Esophagus muscularis mucosa (tissue), 4 donors: ENCODE results near the gene ENKD1. TPM values are rescaled to one million over a fixed set of nuclear protein-coding genes. Genes with fewer than 3 reads are reported as not detected.
A peak's percentile ranks its signal among the peaks of the same experiment; 100 is the strongest.

ENCODE experiments used
- DNase-seq: peaks from one replicate; pipeline ENCODE4 v3.0.0-alpha.2; 2017; ENCODE audit errors: extremely low spot score
- H3K27ac ChIP-seq, 4 donors: fragments of 200-600 bp; sonication (generic); replicated peaks in 1 of 4; 1 replicate in 3 of 4; 2 replicates in 1 of 4; pipeline ENCODE4 v1.5.1; 2016 to 2019; ENCODE audit warnings: mild to moderate bottlenecking in 1 of 4
- H3K27me3 ChIP-seq, 4 donors: fragments of 200-600 bp; sonication (generic); one replicate each; pipeline versions ENCODE4 v1.5.1 to v1.6.0; 2016 to 2019
- H3K36me3 ChIP-seq, 4 donors: fragments of 200-600 bp; sonication (generic); one replicate each; pipeline ENCODE4 v1.5.1; 2016 to 2019
- H3K4me1 ChIP-seq, 4 donors: fragments of 200-600 bp; sonication (generic); one replicate each; pipeline ENCODE4 v1.5.1; 2016 to 2019
- H3K4me3 ChIP-seq, 4 donors: fragments of 200-600 bp; sonication (generic); 1 replicate in 2 of 4; 2 replicates in 2 of 4; pipeline ENCODE4 v1.5.1; 2016 to 2019; ENCODE audit warnings: mild to moderate bottlenecking in 4 of 4, moderate library complexity in 1 of 4
- H3K9me3 ChIP-seq, 4 donors: fragments of 200-600 bp; sonication (generic); 1 replicate in 3 of 4; 2 replicates in 1 of 4; pipeline ENCODE4 v1.5.1; 2016 to 2019
- CTCF ChIP-seq, 3 experiments: fragments of 200-600 bp in 2 of 3; fragments of 450-650 bp in 1 of 3; sonication (generic) in 2 of 3; IDR thresholded peaks; one replicate each; pipeline ENCODE4 v1.5.1; 2017 to 2019; ENCODE audit warnings: antibody characterized with exemption in 3 of 3, mild to moderate bottlenecking in 2 of 3, moderate library complexity in 1 of 3
- EP300 ChIP-seq: sonication (generic); formaldehyde crosslinking; IDR thresholded peaks from one replicate; pipeline ENCODE4 v1.6.1; 2017; ENCODE audit warnings: antibody characterized with exemption
- POLR2A ChIP-seq: fragments of 450-650 bp; IDR thresholded peaks from one replicate; pipeline ENCODE4 v1.6.1; 2017; ENCODE audit warnings: antibody characterized with exemption, moderate library complexity, mild to moderate bottlenecking, low read depth
- POLR2AphosphoS5 ChIP-seq, 2 donors: sonication (generic); formaldehyde crosslinking; IDR thresholded peaks; one replicate each; pipeline ENCODE4 v1.6.1; 2017; ENCODE audit warnings: antibody characterized with exemption in 2 of 2
- WGBS: methylation state at CpG from one replicate; pipeline ENCODE4 v1.1.5; 2018; 5-methylcytosine and 5-hydroxymethylcytosine counted together
- intact Hi-C: fragments of 100-400 bp; cut with DNase I; formaldehyde crosslinking; loops from one replicate; pipeline ENCODE4 v1.15.1; 2023
- total RNA-seq, 4 donors: library from RNA; depleted of rRNA; stranded (reverse); fragments of >200 nt; gene quantifications; one replicate each; pipeline versions ENCODE4 v1.1.0 to v1.2.1, GENCODE V29; 2016

Gene ENKD1
- total RNA-seq, 4 donors from 2014 or later: 24.5 to 47.3 (median 35.6) TPM

- intact Hi-C loops: no loop called here
- DNase-seq: no peak
- TF ChIP-seq POLR2AphosphoS5 (IDR thresholded peaks at IDR 0.05) (no peak), POLR2A (no peak), CTCF (IDR thresholded peaks at IDR 0.05) (no peak), EP300 (no peak)
- H3K9me3 ChIP-seq: peaks cover 0 to 2% (median 0%) of the 10 kb centered on the region in 4 donors
- WGBS: 86% methylated on average over 6 of the region's 13 CpGs
- H3K36me3 ChIP-seq: no peaks in the 10 kb centered on the region
- H3K4me1 ChIP-seq: peaks cover under 1 to 41% (median 35%) of the 10 kb centered on the region in 4 donors
- H3K4me3 ChIP-seq: no peak overlapping the region
- peaks cover 4 to 84% (median 55%) of the 10 kb centered on the region in 4 donors for H3K27me3 ChIP-seq
- no peak overlapping the region for H3K27ac ChIP-seq
These were observed 18.9 kb downstream of the ENKD1 start for GRCh38 chr16:67647681-67648080.

GRCh38 chr16:67647111-67647651, 19.4 kb downstream of the ENKD1 start:
- Histone ChIP-seq H3K9me3 (peaks cover 0 to 4% (median 0%) of the 10 kb centered on the region in 4 donors), H3K36me3 (no peaks in the 10 kb centered on the region), H3K27ac (no peak overlapping the region), H3K4me3 (no peak overlapping the region), H3K27me3 (peaks cover 4 to 79% (median 51%) of the 10 kb centered on the region in 4 donors), H3K4me1 (peaks cover 6 to 41% (median 36%) of the 10 kb centered on the region in 4 donors)
- 90% methylated on average over 4 of the region's 15 CpGs for WGBS
- intact Hi-C loops: no loop called here
- no peak for TF ChIP-seq EP300
- no peak for TF ChIP-seq POLR2A
- no peak for TF ChIP-seq POLR2AphosphoS5 (IDR thresholded peaks at IDR 0.05)
- no peak for TF ChIP-seq CTCF (IDR thresholded peaks at IDR 0.05)
- DNase-seq: no peak

- WGBS: 80% methylated on average over 1 of the region's 15 CpGs
- Histone ChIP-seq H3K4me3 (peak overlapping the region in 3 of 4 donors; percentile 42 to 58 (median 44)), H3K27me3 (peaks cover 4 to 63% (median 40%) of the 10 kb centered on the region in 4 donors), H3K4me1 (peaks cover 11 to 47% (median 46%) of the 10 kb centered on the region in 4 donors), H3K9me3 (peaks cover 0 to 4% (median 0%) of the 10 kb centered on the region in 4 donors), H3K36me3 (no peaks in the 10 kb centered on the region), H3K27ac (no peak overlapping the region)
- DNase-seq: no peak
- TF ChIP-seq POLR2AphosphoS5 (IDR thresholded peaks at IDR 0.05) (no peak), CTCF (IDR thresholded peaks at IDR 0.05) (no peak), POLR2A (no peak), EP300 (no peak)
- intact Hi-C loops: no loop called here
These were observed 21.0 kb downstream of the ENKD1 start for GRCh38 chr16:67645397-67646121.

- Histone ChIP-seq H3K4me3 (no peak overlapping the region), H3K27ac (no peak overlapping the region), H3K9me3 (peaks cover 0 to 4% (median 0%) of the 10 kb centered on the region in 4 donors), H3K27me3 (peaks cover 4 to 47% (median 32%) of the 10 kb centered on the region in 4 donors), H3K36me3 (peaks cover 0 to 8% (median 7%) of the 10 kb centered on the region in 4 donors), H3K4me1 (peaks cover 11 to 47% (median 45%) of the 10 kb centered on the region in 4 donors)
- 94% methylated on average over 9 of the region's 9 CpGs for WGBS
- intact Hi-C loops: no loop called here
- TF ChIP-seq EP300 (no peak), POLR2A (no peak), CTCF (IDR thresholded peaks at IDR 0.05) (no peak), POLR2AphosphoS5 (IDR thresholded peaks at IDR 0.05) (no peak)
- DNase-seq: no peak
These were observed 22.5 kb downstream of the ENKD1 start for GRCh38 chr16:67644038-67644437.
